Urinary bladder (tissue), 4 donors: ENCODE measurements around the gene TM4SF20. TPM values are rescaled to one million over a fixed set of nuclear protein-coding genes. Genes with fewer than 3 reads are reported as not detected.

ENCODE experiments used
- DNase-seq: peaks from one replicate; pipeline ENCODE4 v3.0.0-alpha.2; 2015; ENCODE audit errors: extremely low spot score
- H3K27ac ChIP-seq: one replicate; pipeline ENCODE4 v1.5.1; 2013; ENCODE audit warnings: low read depth, mild to moderate bottlenecking, moderate library complexity
- H3K36me3 ChIP-seq: one replicate; pipeline ENCODE4 v1.6.1; 2013; ENCODE audit warnings: mild to moderate bottlenecking, moderate library complexity; ENCODE audit not compliant: insufficient read depth
- H3K4me1 ChIP-seq: one replicate; pipeline ENCODE4 v1.6.1; 2013; ENCODE audit warnings: mild to moderate bottlenecking, moderate library complexity; ENCODE audit not compliant: insufficient read depth
- H3K4me3 ChIP-seq: one replicate; pipeline ENCODE4 v1.5.1; 2013; ENCODE audit warnings: low read depth, low read length
- WGBS: extraction: QIAGEN DNeasy Blood & Tissue Kit; methylation state at CpG from one replicate; pipeline ENCODE4 v1.1.7; 2013; 5-methylcytosine and 5-hydroxymethylcytosine counted together
- polyA plus RNA-seq: library from polyadenylated mRNA; stranded (reverse); fragments of 200-250 nt; gene quantifications from one replicate; pipeline ENCODE4 v1.2.3, GENCODE V29; 2013
- total RNA-seq: library from RNA; depleted of rRNA; stranded (reverse); fragments of >200 nt; gene quantifications from one replicate; pipeline ENCODE4 v1.2.3, GENCODE V29; 2014
- donor health status: healthy with polysubstance abuse.
- donor health status: healthy.

The TM4SF20 gene
- total and polyA plus RNA-seq, 2 donors = not detected

DNA sequence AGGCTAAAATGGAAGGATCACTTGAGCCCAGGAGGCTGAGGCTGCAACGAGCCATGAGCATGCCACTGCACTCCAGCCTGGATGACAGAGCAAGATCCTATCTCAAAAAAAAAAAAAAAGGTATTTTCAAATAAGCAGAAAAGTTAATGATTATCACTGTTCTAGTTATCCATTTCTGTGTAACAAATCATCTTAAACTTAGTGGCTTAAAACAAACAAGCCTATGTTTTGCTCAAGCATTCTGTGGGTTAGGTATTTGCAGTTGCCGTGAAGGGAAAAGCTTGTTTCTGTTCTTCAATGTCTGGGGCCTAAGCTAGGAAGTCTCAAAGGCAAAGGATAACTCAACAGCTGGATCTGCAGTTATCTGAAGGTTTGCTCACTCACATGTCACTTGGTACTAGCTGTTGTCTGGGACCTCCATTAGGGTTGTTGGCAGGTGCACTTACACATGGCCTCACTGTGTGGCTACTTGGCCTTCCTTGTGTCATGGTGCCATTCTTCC, 40.0 kb downstream of the TM4SF20 start:
- H3K27ac ChIP-seq = no peak overlapping the region
- 91% methylated on average over 2 of the region's 2 CpGs for WGBS
- H3K4me1 ChIP-seq = no peaks in the 10 kb centered on the region
- DNase-seq = no peak
- peaks cover 1% of the 10 kb centered on the region for H3K36me3 ChIP-seq
- H3K4me3 ChIP-seq = no peak overlapping the region

DNA sequence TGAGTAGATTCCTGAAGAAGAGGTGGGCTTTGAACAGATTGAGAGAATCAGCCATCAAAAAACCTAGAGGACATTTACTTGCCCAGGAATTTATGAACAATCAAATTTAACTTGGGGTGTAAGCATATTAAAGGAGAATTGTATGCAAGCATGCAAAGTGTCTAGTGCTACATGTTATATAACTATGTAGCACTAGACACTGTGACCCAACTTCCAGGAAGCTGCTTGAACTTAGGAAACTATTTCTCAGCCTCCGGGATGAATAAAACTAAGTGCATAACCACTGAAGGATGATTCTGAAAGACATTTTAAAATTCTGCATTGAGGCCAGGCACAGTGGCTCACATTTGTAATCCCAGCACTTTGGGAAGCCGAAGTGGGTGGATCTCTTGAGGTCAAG, 41.7 kb downstream of the TM4SF20 start:
- DNase-seq = no peak
- H3K27ac ChIP-seq = no peak overlapping the region
- no peaks in the 10 kb centered on the region for H3K4me1 ChIP-seq
- WGBS = 95% methylated on average over 2 of the region's 2 CpGs
- peaks cover 3% of the 10 kb centered on the region for H3K36me3 ChIP-seq
- no peak overlapping the region for H3K4me3 ChIP-seq

DNA sequence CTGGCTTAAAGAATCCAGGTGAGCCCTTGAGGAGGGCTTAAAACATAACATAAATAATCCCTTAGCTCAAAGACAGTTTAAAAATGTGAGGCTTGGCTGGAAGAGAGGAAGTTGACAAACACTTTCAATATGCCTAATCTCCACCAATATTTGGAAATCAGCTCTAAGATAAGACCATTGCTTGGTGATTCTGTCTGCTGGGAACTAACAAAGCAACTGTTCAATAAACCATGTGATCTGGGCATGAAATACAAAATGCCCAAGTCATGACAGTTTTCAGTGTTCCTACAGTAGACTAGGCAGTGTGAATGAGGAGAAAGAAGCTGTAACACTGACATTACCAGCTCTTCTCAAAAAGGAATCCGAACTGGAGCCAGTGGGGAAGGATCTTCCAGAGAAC, 43.4 kb downstream of the TM4SF20 start:
- Histone ChIP-seq H3K4me1 (no peaks in the 10 kb centered on the region), H3K4me3 (no peak overlapping the region), H3K36me3 (peaks cover 3% of the 10 kb centered on the region), H3K27ac (no peak overlapping the region)
- DNase-seq = no peak
- WGBS = 92% methylated on average over 1 of the region's 1 CpG

DNA sequence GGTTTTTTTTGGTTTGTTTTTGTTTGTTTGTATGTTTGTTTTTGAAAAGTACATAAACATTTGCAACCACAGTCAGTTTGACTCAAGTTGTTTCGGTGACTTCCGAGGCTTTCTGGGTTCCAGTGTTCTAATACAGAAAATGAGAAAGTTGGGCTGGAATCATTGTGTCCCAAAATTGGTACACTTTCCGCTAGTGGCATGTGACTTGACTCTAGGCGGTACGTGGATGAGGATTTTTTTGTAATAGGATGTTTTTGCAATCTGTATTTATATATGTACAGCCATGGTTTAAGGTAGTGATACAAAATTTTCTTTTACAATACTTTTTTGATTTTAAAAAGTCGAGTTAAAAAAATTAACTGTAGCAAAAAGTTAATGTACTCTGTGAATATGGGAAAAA, 52.3 kb downstream of the TM4SF20 start:
- no peak overlapping the region for H3K27ac ChIP-seq
- no peaks in the 10 kb centered on the region for H3K4me1 ChIP-seq
- 94% methylated on average over 6 of the region's 6 CpGs for WGBS
- no peak overlapping the region for H3K4me3 ChIP-seq
- DNase-seq = no peak
- no peaks in the 10 kb centered on the region for H3K36me3 ChIP-seq

DNA sequence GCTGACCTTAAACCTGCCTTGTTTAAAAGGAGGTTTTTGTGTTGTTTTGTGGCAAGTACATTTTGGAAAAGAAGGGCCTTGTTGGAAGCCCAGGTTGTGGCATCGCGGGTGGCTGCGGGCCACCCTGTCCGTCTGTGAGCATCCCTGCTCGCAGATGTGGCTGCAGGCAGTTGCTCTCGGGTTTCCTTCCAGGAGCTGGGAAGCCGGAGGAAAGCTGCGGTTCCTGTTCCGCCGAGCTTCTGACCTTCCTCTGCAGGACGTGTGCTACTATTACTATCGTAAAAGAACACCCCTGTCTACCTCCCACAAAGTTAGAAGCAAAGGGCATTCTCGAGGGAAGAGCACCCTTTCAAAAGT, 53.3 kb downstream of the TM4SF20 start:
- Histone ChIP-seq H3K4me3 (peak overlapping the region; percentile 90), H3K4me1 (no peaks in the 10 kb centered on the region), H3K27ac (no peak overlapping the region), H3K36me3 (no peaks in the 10 kb centered on the region)
- under 1% methylated on average over 13 of the region's 13 CpGs for WGBS
- DNase-seq = no peak

DNA sequence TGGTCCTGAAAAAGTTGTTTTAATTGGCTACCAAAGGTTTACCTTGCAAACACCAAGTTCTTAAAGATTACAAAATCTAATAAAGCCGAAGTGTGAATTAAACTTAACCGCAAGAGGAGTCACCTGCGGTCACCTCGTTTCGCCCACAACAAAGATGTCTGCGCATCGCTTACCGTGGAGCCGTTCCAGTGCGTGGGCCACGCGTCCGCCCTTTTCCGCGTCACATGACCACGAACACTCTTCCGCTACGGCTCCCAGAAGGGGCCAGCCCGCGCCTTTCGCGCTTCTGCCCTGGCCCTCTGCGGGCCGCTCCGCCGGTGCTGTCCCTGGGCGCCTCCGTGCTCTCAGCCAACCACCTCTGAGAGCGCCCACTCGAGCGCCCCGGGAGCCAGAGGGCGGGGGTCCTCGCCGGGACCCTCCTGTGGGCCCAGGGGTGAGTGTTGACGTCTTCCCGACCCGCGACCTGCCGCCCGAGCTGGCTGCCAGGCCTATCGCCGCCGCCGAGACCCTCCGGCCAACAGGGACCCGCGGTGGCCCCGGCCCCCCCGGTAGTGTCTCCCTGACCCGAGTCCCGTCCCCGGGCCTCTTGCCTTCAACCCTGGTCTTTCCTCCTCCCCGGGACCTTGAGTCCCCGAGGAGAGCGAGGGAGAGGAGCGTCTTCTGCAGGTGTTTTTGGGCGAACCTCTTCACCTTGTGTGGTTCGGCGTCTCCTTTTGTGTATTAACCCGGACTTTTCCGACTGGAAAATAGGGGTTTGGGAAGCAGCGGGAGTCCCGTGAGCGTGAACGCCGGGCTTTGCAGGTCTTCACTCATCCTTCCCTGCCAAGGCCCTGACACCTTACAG, 53.9 kb downstream of the TM4SF20 start, which contains the start of gene MFF:
MFF (plus strand) TSS at position 257 of the 844 bp plus-strand sequence. CDS start 5,415 bp downstream, outside the sequence.
- Histone ChIP-seq H3K27ac (peak within 1 kb of the TSS; percentile 88), H3K4me1 (no peaks in the 10 kb centered on the region), H3K36me3 (no peaks in the 10 kb centered on the region), H3K4me3 (peak within 1 kb of the TSS; percentile 90)
- DNase-seq = peak; percentile 82
- under 1% methylated on average over 67 of the region's 67 CpGs for WGBS

DNA sequence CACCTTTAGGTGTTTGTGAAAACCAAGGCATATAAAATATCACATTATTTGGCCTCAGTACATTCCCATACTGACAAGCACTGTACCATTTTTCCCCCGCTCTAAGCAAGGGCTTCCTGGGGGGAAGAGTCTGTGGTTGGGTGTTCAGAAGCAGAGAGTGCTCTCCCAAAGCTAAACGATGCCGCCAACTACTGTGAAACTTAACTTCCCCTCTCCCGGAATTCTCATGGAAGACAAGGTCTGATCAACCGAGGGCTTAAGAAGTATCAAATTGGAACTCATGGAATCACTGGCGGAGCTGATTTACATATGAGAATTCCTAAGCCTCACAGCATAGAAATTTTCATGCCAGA, 54.5 kb downstream of the TM4SF20 start:
- Histone ChIP-seq H3K27ac (no peak overlapping the region), H3K4me3 (peak overlapping the region; percentile 90), H3K36me3 (no peaks in the 10 kb centered on the region), H3K4me1 (no peaks in the 10 kb centered on the region)
- 9% methylated on average over 6 of the region's 6 CpGs for WGBS
- no peak for DNase-seq

DNA sequence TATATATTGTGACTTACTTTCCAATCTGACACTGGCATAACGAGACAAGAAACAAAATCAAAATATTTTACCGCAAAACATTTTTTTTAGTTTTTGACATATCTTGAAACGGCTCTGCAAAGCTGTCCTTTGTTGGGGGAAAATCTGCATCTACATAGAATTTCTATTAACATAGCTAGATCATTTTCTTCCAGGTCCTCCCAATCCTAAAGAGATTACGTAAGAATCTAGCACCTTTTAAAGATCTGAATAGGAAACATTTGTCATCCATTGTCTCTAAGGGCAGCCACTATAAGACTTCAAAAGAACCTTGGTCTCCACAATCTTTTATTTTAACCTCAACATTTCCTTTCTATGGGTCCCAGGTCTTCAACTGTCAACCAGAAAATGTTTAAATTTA, 55.3 kb downstream of the TM4SF20 start:
- H3K4me3 ChIP-seq = no peak overlapping the region
- no peak for DNase-seq
- H3K27ac ChIP-seq = no peak overlapping the region
- H3K4me1 ChIP-seq = no peaks in the 10 kb centered on the region
- 98% methylated on average over 4 of the region's 4 CpGs for WGBS
- no peaks in the 10 kb centered on the region for H3K36me3 ChIP-seq

DNA sequence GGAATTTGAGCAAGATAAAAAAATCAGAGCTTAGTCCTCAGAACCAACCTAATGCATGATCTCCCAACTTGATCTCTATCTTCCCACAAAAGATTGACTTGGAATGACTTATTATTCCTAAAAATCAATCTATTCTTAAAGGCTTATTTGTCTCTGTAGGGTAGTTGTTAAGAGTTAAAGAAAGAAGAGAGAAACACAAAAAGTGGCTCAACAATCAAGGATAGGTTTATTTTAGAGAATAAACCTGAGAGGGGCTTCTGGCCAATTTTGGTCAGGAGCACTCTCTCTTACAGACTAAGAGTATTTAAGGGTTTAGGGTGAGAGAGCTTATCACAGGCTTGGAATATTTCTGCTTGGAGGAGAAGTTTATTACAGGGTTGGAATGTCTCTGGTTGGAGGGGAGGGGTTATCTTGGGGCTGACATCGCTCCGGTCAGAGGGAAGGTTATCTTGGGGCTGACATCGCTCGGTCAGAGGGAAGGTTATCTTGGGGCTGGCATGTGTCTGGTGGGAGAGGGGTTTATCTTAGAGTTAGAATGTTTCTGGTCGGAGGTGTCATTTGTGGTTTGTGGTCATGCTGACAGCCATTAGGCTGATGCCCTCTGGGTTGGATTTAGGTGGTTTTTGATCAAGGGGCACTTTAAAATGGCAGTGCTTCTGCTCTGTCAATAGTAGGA, 56.4 kb downstream of the TM4SF20 start:
- no peak overlapping the region for H3K4me3 ChIP-seq
- H3K27ac ChIP-seq = no peak overlapping the region
- no peaks in the 10 kb centered on the region for H3K36me3 ChIP-seq
- WGBS = 83% methylated on average over 5 of the region's 5 CpGs
- no peak for DNase-seq
- H3K4me1 ChIP-seq = no peaks in the 10 kb centered on the region

DNA sequence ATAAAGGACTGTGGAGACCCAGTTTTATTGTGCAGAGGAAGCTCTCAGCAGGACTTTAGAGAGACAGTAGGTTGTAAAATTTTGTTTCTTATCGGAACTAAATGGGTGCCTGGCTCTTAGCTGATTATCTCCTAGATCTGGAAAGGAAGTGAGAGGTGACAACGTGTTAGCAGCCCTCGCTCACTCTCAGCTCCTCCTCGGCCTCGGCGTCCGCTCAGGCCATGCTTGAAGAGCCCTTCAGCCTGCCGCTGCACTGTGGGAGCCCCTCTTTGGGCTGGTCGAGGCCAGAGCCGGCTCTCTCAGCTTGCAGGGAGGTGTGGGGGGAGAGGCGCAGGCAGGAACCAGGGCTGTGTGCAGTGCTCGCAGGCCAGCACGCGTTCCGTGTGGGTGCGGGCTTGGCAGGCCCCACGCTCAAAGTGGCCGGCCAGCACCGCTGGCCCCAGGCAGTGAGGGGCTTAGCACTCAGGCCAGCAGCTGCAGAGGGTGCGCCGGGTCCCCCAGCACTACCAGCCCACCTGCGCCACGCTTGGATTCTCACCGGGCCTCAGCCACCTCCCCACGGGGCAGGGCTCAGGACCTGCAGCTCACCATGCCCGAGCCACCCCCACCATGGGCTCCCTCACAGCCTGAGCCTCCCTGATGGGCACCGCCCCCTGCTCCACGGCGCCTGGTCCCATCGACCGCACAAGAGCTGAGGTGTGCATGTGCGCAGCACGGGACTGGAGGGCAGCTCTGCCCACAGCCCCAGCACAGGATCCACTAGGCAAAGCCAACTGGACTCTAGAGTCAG, 58.6 kb downstream of the TM4SF20 start:
- H3K4me3 ChIP-seq = no peak overlapping the region
- WGBS = 88% methylated on average over 33 of the region's 33 CpGs
- DNase-seq = no peak
- no peaks in the 10 kb centered on the region for H3K4me1 ChIP-seq
- no peak overlapping the region for H3K27ac ChIP-seq
- no peaks in the 10 kb centered on the region for H3K36me3 ChIP-seq

DNA sequence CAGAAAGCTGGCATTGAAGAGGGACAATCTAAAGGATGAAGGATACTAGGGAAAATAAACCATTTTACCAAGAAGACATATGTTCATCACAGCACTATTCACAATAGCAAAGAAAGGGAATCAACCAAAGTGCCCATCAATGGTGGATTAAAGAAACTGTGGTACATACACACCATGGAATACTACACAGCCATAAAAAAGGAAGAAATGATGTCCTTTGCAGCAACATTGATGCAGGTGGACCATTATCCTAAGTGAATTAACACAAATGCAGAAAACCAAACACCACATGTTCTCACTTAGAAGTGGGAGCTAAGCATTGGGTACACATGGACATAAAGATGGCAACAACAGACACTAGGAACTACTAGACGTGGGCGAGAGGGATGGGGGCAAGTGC, 61.3 kb downstream of the TM4SF20 start:
- Histone ChIP-seq H3K4me1 (no peaks in the 10 kb centered on the region), H3K36me3 (no peaks in the 10 kb centered on the region), H3K27ac (no peak overlapping the region), H3K4me3 (no peak overlapping the region)
- 99% methylated on average over 2 of the region's 2 CpGs for whole genome bisulfite sequencing
- no peak for DNase-seq

DNA sequence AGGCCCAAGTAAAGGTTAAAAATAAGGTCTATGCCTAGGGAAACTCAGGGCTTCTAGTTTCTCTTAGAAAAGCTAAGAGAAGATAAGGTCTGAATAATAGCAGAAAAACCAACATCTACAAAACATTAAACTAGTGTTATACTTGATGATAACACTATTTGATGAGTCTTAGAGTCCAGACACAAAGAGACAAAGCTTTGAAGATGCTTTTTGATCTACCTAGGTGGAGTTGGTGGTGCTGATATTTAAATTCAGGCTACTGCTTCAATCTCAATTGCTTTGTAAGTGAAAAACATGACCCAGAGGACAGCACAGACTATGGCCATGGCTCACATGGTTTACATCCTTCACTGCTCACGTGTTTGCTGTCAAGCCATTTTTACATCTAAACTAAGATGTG, 65.8 kb downstream of the TM4SF20 start:
- Histone ChIP-seq H3K4me1 (no peaks in the 10 kb centered on the region), H3K36me3 (no peaks in the 10 kb centered on the region), H3K4me3 (no peak overlapping the region), H3K27ac (no peak overlapping the region)
- 92% methylated on average over 1 of the region's 1 CpG for WGBS
- no peak for DNase-seq

DNA sequence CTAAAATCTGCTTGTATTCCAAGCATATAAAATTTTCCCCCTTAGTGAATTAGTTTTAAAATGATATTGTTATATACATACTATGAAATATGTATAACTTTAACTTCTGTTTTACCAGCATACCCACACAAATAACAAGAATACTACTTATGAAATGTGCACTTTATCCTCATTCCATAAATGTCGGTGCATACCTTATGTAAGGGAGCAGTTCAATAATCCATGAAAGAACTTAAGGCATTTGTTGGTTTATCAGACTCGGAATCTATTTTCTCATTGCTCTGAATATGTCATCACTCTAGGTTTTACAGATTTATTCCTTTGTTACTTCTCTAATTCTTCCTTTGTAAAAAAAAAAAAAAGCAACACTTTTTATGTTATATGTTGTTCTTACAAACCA, 66.5 kb downstream of the TM4SF20 start:
- H3K4me1 ChIP-seq = no peaks in the 10 kb centered on the region
- WGBS = 40% methylated on average over 2 of the region's 2 CpGs
- no peak for DNase-seq
- H3K36me3 ChIP-seq = no peaks in the 10 kb centered on the region
- H3K27ac ChIP-seq = no peak overlapping the region
- H3K4me3 ChIP-seq = no peak overlapping the region
